Muscle of leg (tissue), 11 donors: ENCODE measurements around the gene FCAMR. TPM values are rescaled to one million over a fixed set of nuclear protein-coding genes. Genes with fewer than 3 reads are reported as not detected.

Experiments used
- DNase-seq: peaks from one replicate; pipeline ENCODE4 v3.0.0; 2013
- H3K27ac ChIP-seq: one replicate; pipeline ENCODE4 v1.5.1; 2013; ENCODE audit warnings: mild to moderate bottlenecking, low read length, control low read depth
- H3K27me3 ChIP-seq: one replicate; pipeline ENCODE4 v1.6.1; 2013; ENCODE audit warnings: low read length; ENCODE audit not compliant: control insufficient read depth, insufficient read depth
- H3K36me3 ChIP-seq: one replicate; pipeline ENCODE4 v1.6.1; 2013; ENCODE audit warnings: low read length; ENCODE audit not compliant: control insufficient read depth, insufficient read depth
- H3K4me1 ChIP-seq: one replicate; pipeline ENCODE4 v1.6.1; 2013; ENCODE audit warnings: low read length; ENCODE audit not compliant: control insufficient read depth, insufficient read depth
- H3K4me3 ChIP-seq: one replicate; pipeline ENCODE4 v1.5.1; 2013; ENCODE audit warnings: low read length, control low read depth
- H3K9me3 ChIP-seq: replicated peaks from 2 replicates; pipeline ENCODE4 v1.6.1; 2013; ENCODE audit warnings: low read depth, low read length; ENCODE audit not compliant: control insufficient read depth
- WGBS: methylation state at CpG from one replicate; pipeline ENCODE4 v1.1.5; 2013; ENCODE audit warnings: missing lambda C conversion rate; ENCODE audit not compliant: insufficient coverage; 5-methylcytosine and 5-hydroxymethylcytosine counted together
- polyA plus RNA-seq, 8 donors: library from polyadenylated mRNA; unstranded; fragments of 120-200 nt; gene quantifications; one replicate each; pipeline versions ENCODE4 v1.2.1 to v1.2.3, GENCODE V29; 2013; ENCODE audit warnings: inconsistent platforms in 1 of 8, low replicate concordance in 1 of 8; ENCODE audit not compliant: insufficient read length in 8 of 8, insufficient read depth in 1 of 8
- total RNA-seq: library from RNA; stranded (reverse); fragments of 120-200 nt; gene quantifications from one replicate; pipeline ENCODE4 v1.2.4, GENCODE V29; 2013

Gene FCAMR
- total and polyA plus RNA-seq, 9 donors = 0.16 TPM; not detected in 8

DNA sequence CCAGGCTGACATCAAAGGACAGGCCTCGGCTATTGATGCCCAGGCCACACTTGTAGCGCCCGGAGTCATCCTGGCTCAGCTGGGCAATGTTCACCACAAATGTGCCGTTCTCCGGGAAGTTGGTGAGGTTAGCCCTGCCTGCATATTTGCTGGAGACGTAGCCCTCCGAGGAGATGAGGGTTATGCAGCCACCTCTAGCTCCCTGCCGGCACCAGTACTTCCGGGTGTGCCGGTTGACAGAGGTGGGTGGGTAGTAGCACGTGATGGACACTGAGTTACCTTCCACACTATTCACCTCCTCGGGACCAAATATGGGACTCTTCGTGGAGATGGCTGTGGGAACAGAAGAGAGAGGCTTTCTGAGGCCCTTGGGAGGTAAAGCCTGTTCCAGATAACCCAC, 31.1 kb downstream of the FCAMR start:
- no peaks in the 10 kb centered on the region for H3K4me1 ChIP-seq
- H3K9me3 ChIP-seq = no peaks in the 10 kb centered on the region
- no peak overlapping the region for H3K27ac ChIP-seq
- no peak for DNase-seq
- H3K36me3 ChIP-seq = no peaks in the 10 kb centered on the region
- H3K27me3 ChIP-seq = peaks cover 2% of the 10 kb centered on the region
- WGBS = 84% methylated on average over 6 of the region's 13 CpGs
- no peak overlapping the region for H3K4me3 ChIP-seq

DNA sequence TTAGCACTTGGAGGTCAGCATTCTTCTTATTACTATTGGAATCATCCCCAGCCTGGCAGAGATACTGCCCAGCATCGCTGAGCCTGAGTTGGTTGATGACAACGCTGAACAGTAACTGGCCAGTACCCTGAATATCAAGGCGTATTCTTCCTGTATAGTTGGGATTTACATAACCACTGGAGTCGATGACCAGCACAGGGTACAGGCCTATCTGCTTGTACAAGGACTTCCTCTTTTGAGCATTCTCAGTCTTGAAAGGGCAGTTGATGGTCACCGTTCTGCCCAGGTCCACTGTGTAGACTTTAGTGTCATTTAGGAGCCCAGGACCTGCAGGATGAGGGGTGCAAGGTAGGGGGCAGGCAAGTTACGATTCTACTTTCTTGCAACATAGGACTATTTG, 32.8 kb downstream of the FCAMR start:
- WGBS = 95% methylated on average over 5 of the region's 6 CpGs

GRCh38 chr1:206935491-206936067, 34.7 kb downstream of the FCAMR start:
- Histone ChIP-seq H3K9me3 (no peaks in the 10 kb centered on the region), H3K27me3 (no peaks in the 10 kb centered on the region), H3K27ac (no peak overlapping the region), H3K36me3 (no peaks in the 10 kb centered on the region), H3K4me3 (no peak overlapping the region), H3K4me1 (no peaks in the 10 kb centered on the region)
- no peak for DNase-seq
- 36% methylated on average over 10 of the region's 19 CpGs for WGBS

More for the DNA sequence above, 32.8 kb downstream of the FCAMR start:
- no peak for DNase-seq
- Histone ChIP-seq H3K4me3 (no peak overlapping the region), H3K9me3 (no peaks in the 10 kb centered on the region), H3K36me3 (no peaks in the 10 kb centered on the region), H3K4me1 (no peaks in the 10 kb centered on the region), H3K27me3 (no peaks in the 10 kb centered on the region), H3K27ac (no peak overlapping the region)

DNA sequence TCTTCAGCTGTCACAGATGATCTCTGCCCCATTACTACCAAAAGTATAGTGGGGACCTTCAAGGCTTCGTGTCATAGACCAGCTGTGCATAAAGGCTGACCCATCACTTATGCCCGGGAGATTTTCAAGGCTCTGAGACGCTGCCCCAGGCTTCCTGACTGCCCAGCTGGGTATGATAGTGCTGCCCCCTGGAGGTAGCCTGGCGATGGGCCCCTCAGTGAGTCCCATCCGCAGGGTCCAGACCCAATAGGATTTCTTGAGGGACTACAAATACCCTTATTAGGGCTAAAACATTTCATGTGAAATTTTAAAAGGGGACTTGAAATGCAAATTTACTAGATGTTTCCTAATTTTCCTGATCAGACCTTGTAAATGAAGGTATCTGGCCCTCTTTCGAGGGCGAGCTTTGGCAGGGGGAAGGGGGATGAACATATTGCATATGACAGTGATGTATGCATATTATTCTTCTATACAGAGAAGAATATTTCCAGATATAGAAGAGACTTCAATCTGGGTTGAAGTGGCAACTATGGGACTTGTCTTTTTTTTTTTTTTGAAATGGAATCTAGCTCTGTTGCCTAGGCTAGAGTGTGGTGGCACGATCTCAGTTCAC, 36.8 kb downstream of the FCAMR start:
- no peak overlapping the region for H3K27ac ChIP-seq
- DNase-seq = peak; percentile 39
- 41% methylated on average over 3 of the region's 8 CpGs for WGBS

GRCh38 chr1:206932177-206932576, 38.1 kb downstream of the FCAMR start:
- Histone ChIP-seq H3K27me3 (no peaks in the 10 kb centered on the region), H3K4me3 (no peak overlapping the region), H3K9me3 (no peaks in the 10 kb centered on the region), H3K27ac (no peak overlapping the region), H3K4me1 (no peaks in the 10 kb centered on the region), H3K36me3 (no peaks in the 10 kb centered on the region)
- 65% methylated on average over 4 of the region's 8 CpGs for WGBS
- DNase-seq = no peak

More for the DNA sequence above, 36.8 kb downstream of the FCAMR start:
- no peaks in the 10 kb centered on the region for H3K4me1 ChIP-seq
- no peaks in the 10 kb centered on the region for H3K36me3 ChIP-seq
- no peaks in the 10 kb centered on the region for H3K9me3 ChIP-seq
- no peak overlapping the region for H3K4me3 ChIP-seq
- H3K27me3 ChIP-seq = no peaks in the 10 kb centered on the region

DNA sequence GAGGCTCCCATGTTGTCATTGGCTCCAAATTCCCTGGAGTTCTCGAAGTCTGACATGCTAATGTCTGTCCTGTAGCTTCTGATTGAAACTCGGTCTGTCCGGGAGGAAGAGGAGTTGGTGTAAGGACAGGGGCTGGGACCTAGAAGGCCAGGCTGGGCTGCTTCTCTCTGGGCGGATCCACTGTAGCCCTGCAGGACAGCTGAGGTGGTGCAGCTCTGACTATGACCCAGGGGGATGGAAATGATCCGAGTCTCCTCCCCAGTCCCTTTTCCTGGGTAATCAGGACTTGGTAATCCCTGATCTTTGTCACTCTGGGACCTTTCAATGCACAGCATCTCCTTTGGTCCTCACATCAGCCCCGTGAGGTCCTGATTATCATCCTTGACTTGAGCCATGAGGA, 38.6 kb downstream of the FCAMR start:
- H3K36me3 ChIP-seq = no peaks in the 10 kb centered on the region
- no peak overlapping the region for H3K27ac ChIP-seq
- H3K4me3 ChIP-seq = no peak overlapping the region
- WGBS = 63% methylated on average over 6 of the region's 6 CpGs
- H3K9me3 ChIP-seq = no peaks in the 10 kb centered on the region
- DNase-seq = no peak
- H3K27me3 ChIP-seq = no peaks in the 10 kb centered on the region
- H3K4me1 ChIP-seq = no peaks in the 10 kb centered on the region

GRCh38 chr1:206930210-206930798, 40.0 kb downstream of the FCAMR start:
- no peak overlapping the region for H3K4me3 ChIP-seq
- DNase-seq = peak; percentile 35
- no peaks in the 10 kb centered on the region for H3K36me3 ChIP-seq
- no peaks in the 10 kb centered on the region for H3K4me1 ChIP-seq
- H3K27ac ChIP-seq = no peak overlapping the region
- WGBS = 83% methylated on average over 15 of the region's 17 CpGs
- no peaks in the 10 kb centered on the region for H3K9me3 ChIP-seq
- no peaks in the 10 kb centered on the region for H3K27me3 ChIP-seq

DNA sequence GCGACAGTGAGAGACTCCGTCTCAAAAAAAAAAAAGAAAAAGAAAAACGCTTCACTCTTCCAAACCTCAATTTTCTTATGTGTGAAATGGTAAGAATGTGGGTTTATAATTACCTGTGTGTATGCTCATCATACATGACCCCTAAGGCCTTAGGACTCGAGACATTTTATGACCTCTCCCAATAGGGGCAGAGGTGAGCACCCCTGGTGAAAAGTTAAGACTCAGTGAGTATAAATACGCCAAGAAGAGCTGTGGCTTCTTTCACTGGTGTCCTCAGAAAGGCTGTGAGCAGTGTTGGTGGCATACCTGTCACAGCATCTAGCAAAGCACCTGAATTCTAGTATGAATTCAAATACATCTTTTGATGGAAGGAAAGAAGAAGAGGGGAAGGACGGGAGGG, 40.7 kb downstream of the FCAMR start:
- no peak overlapping the region for H3K27ac ChIP-seq
- WGBS = 67% methylated on average over 1 of the region's 6 CpGs
- H3K9me3 ChIP-seq = no peaks in the 10 kb centered on the region
- H3K4me3 ChIP-seq = no peak overlapping the region
- no peak for DNase-seq
- no peaks in the 10 kb centered on the region for H3K36me3 ChIP-seq
- no peaks in the 10 kb centered on the region for H3K27me3 ChIP-seq
- no peaks in the 10 kb centered on the region for H3K4me1 ChIP-seq

DNA sequence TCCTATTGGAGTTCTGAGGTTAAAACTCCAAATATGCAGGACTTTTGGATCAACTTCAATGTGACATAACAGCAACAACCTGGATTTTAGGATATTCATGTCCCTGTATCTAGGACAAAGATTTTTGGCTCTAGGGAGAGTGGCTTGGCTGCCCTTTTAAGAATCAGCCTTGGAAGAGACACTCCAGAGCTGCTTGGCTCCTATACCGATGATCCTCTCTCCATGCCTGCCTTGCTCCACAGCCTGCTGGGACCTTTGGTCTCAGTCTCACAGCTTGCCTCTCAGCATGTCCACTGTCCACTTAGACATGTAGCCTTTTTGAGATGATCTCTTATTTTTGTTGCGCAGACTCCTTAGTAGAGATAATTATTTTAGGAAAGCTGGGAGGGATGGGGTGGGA, 44.0 kb downstream of the FCAMR start:
- H3K9me3 ChIP-seq = no peaks in the 10 kb centered on the region
- H3K4me1 ChIP-seq = peaks cover 15% of the 10 kb centered on the region
- no peak overlapping the region for H3K4me3 ChIP-seq
- DNase-seq = no peak
- no peaks in the 10 kb centered on the region for H3K27me3 ChIP-seq
- no peaks in the 10 kb centered on the region for H3K36me3 ChIP-seq
- H3K27ac ChIP-seq = no peak overlapping the region
- 50% methylated on average over 1 of the region's 2 CpGs for WGBS

- peaks cover 15% of the 10 kb centered on the region for H3K4me1 ChIP-seq
- no peak overlapping the region for H3K27ac ChIP-seq
- 64% methylated on average over 6 of the region's 11 CpGs for WGBS
- no peaks in the 10 kb centered on the region for H3K9me3 ChIP-seq
- H3K4me3 ChIP-seq = no peak overlapping the region
- no peaks in the 10 kb centered on the region for H3K27me3 ChIP-seq
- peak; percentile 64 for DNase-seq
- H3K36me3 ChIP-seq = no peaks in the 10 kb centered on the region
These were observed 45.0 kb downstream of the FCAMR start for GRCh38 chr1:206925106-206925736.
